Mucosa of descending colon (tissue), 3 donors: ENCODE results near the gene FBH1. TPM values are rescaled to one million over a fixed set of nuclear protein-coding genes. Genes with fewer than 3 reads are reported as not detected.
"Not testable (repeated sequence)": the region's sequence is repeated elsewhere in the genome, so short reads cannot be mapped to it uniquely, and the experiment has no call there.

Experiments
- ATAC-seq: fragments of 200-7000 bp; cut with Tn5 transposase; one replicate; pipeline ENCODE4 v1.9.1; 2020; ENCODE audit warnings: mild to moderate bottlenecking, moderate library complexity
- DNase-seq, 3 donors: peaks; one replicate each; pipeline ENCODE4 v3.0.0-alpha.2; 2020
- H3K36me3 ChIP-seq: fragments of 200-600 bp; one replicate; pipeline ENCODE4 v1.8.0; 2021; ENCODE audit warnings: low read depth, mild to moderate bottlenecking
- H3K4me1 ChIP-seq: fragments of 200-600 bp; one replicate; pipeline ENCODE4 v1.8.0; 2021; ENCODE audit warnings: low read depth, mild to moderate bottlenecking
- H3K4me3 ChIP-seq: fragments of 200-600 bp; one replicate; pipeline ENCODE4 v1.8.0; 2021; ENCODE audit warnings: mild to moderate bottlenecking
- H3K9me3 ChIP-seq: fragments of 200-600 bp; one replicate; pipeline ENCODE4 v1.8.0; 2021; ENCODE audit warnings: mild to moderate bottlenecking
- CTCF ChIP-seq: fragments of 200-600 bp; IDR thresholded peaks from one replicate; pipeline ENCODE4 v1.8.0; 2022; ENCODE audit warnings: antibody characterized with exemption, mild to moderate bottlenecking
- intact Hi-C, 2 donors: fragments of 100-400 bp; cut with DNase I in 1 of 2; cut with micrococcal nuclease in 1 of 2; formaldehyde crosslinking; loops; one replicate each; pipeline versions ENCODE4 v1.11.0 to v1.11.1; 2022; cut with DNase I, micrococcal nuclease
- total RNA-seq, 3 donors: library from RNA; stranded (reverse); fragmentation: NEBNext Ultra II Directional in 2 of 3; extraction: Animal tissue kit (Norgen Biotek cat#: 25700) in 2 of 3; gene quantifications; one replicate each; pipeline versions ENCODE4 v1.2.1 to v1.2.4, GENCODE V29; 2021 to 2023
- donor health status: DM: no; HTN: no; CAD: no; lungs with moderate emphysema.
- donor health status: DM: no; HTN: no; CAD: no.
- donor health status: DM: no; HTN: yes; CAD: no.

FBH1 gene
- total RNA-seq, 3 donors from 2014 or later = 74.1 to 109 (median 100) TPM

- ATAC-seq (no peak), DNase-seq (no peak)
- H3K4me3 ChIP-seq = no peak overlapping the region
- no peaks in the 10 kb centered on the region for H3K36me3 ChIP-seq
- no peaks in the 10 kb centered on the region for H3K9me3 ChIP-seq
- TF ChIP-seq CTCF = no peak
- no peaks in the 10 kb centered on the region for H3K4me1 ChIP-seq
- intact Hi-C loops = no loop called here
Measured at GRCh38 chr10:5860066-5860465, 30.0 kb upstream of the FBH1 start.

GRCh38 chr10:5862360-5862961 is 27.6 kb upstream of the FBH1 start:
- ATAC-seq = peak; percentile 24
- DNase-seq = no peak
- Histone ChIP-seq H3K4me3 (no peak overlapping the region), H3K9me3 (no peaks in the 10 kb centered on the region), H3K36me3 (no peaks in the 10 kb centered on the region), H3K4me1 (no peaks in the 10 kb centered on the region)
- no peak for TF ChIP-seq CTCF
- intact Hi-C loops = no loop called here

- H3K9me3 ChIP-seq, H3K4me3 ChIP-seq, DNase-seq, ATAC-seq, H3K4me1 ChIP-seq, H3K36me3 ChIP-seq, intact Hi-C loops: not testable (repeated sequence)
Measured at GRCh38 chr10:5862981-5863685, 26.9 kb upstream of the FBH1 start.

- H3K4me3 ChIP-seq, intact Hi-C loops, ATAC-seq, DNase-seq, H3K36me3 ChIP-seq, H3K9me3 ChIP-seq, H3K4me1 ChIP-seq: not testable (repeated sequence)
Measured at GRCh38 chr10:5866451-5867081, 23.5 kb upstream of the FBH1 start.

GRCh38 chr10:5867091-5867615 is 22.9 kb upstream of the FBH1 start:
- DNase-seq, H3K4me1 ChIP-seq, ATAC-seq, H3K4me3 ChIP-seq, intact Hi-C loops, H3K9me3 ChIP-seq, H3K36me3 ChIP-seq: not testable (repeated sequence)

- DNase-seq, H3K36me3 ChIP-seq, intact Hi-C loops, H3K9me3 ChIP-seq, ATAC-seq, H3K4me1 ChIP-seq, H3K4me3 ChIP-seq: not testable (repeated sequence)
Measured at GRCh38 chr10:5868383-5868782, 21.7 kb upstream of the FBH1 start.

GRCh38 chr10:5869156-5869555 is 20.9 kb upstream of the FBH1 start:
- TF ChIP-seq CTCF = no peak
- Histone ChIP-seq H3K36me3 (no peaks in the 10 kb centered on the region), H3K4me3 (no peak overlapping the region), H3K4me1 (no peaks in the 10 kb centered on the region), H3K9me3 (no peaks in the 10 kb centered on the region)
- no peak for DNase-seq
- intact Hi-C loops = no loop called here
- no peak for ATAC-seq
